Activated CD4-positive, alpha-beta T cell treated with anti-CD3 and anti-CD28 coated beads for 36 hours (primary cell): ENCODE data around the gene COQ8A. TPM values are rescaled to one million over a fixed set of nuclear protein-coding genes. Genes with fewer than 3 reads are reported as not detected.
"Not testable (repeated sequence)": the region's sequence is repeated elsewhere in the genome, so short reads cannot be mapped to it uniquely, and the experiment has no call there.

ENCODE experiments used
- ATAC-seq: fragments of 200-7000 bp; cut with Tn5 transposase; one replicate; pipeline ENCODE4 v1.10.0; 2021; ENCODE audit warnings: mild to moderate bottlenecking, moderate library complexity
- CTCF ChIA-PET: fragments of 350-600 bp; sonication (Branson Sonifier 250); formaldehyde crosslinking; loops from one replicate; lab custom pipeline; 2021; ENCODE audit warnings: antibody characterized with exemption; lab: Charles Lee
- POLR2A ChIA-PET: fragments of 350-600 bp; sonication (Branson Sonifier 250); formaldehyde crosslinking; loops from one replicate; lab custom pipeline; 2021; ENCODE audit warnings: antibody characterized with exemption, inconsistent platforms; lab: Charles Lee
- DNase-seq: peaks from one replicate; pipeline ENCODE4 v3.0.0-alpha.2; 2020
- H3K27ac Mint-ChIP-seq: one replicate; pipeline ENCODE4 v1.8.0; 2021; ENCODE audit warnings: mixed read lengths
- H3K27me3 Mint-ChIP-seq: one replicate; pipeline ENCODE4 v1.8.0; 2021; ENCODE audit warnings: mixed read lengths
- H3K36me3 Mint-ChIP-seq: one replicate; pipeline ENCODE4 v1.8.0; 2021; ENCODE audit warnings: low read depth, mixed read lengths
- H3K4me1 Mint-ChIP-seq: one replicate; pipeline ENCODE4 v1.8.0; 2021; ENCODE audit warnings: mixed read lengths
- H3K4me3 Mint-ChIP-seq: one replicate; pipeline ENCODE4 v1.8.0; 2021; ENCODE audit warnings: mild to moderate bottlenecking, moderate library complexity, mixed read lengths
- H3K9me3 Mint-ChIP-seq: one replicate; pipeline ENCODE4 v1.8.0; 2021; ENCODE audit warnings: low read depth, mixed read lengths
- intact Hi-C, 2 experiments: fragments of 100-400 bp; cut with DNase I in 1 of 2; cut with micrococcal nuclease in 1 of 2; formaldehyde crosslinking; loops; one replicate each; pipeline versions ENCODE4 v1.14.2 to v1.15.1; 2022 to 2024; cut with DNase I, micrococcal nuclease
- total RNA-seq, 2 experiments: library from RNA; stranded (reverse); gene quantifications; one replicate each; pipeline ENCODE4 v1.2.3, GENCODE V29; 2021

Gene COQ8A
- total RNA-seq, 2 experiments from 2014 or later: 21.3 to 26.9 TPM

DNA sequence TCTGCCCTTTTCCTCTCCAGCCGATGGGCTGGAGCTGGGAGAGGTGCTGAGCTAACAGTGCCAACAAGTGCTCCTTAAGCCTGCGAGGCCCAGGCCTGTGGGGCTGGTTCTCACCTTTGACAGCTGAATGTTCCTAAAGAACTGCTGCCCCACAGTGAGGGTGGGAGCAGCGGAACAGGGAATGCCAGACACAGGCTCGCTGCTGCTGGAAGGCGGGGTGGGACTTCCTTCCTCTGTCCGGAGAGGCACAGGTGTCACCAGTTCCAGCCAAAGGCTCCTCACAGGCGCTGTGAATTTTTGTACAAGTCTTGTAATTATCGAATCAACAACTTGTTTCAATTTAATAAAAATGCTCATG, 47.1 kb downstream of the COQ8A start:
- H3K9me3 Mint-ChIP-seq: no peaks in the 10 kb centered on the region
- no peak for ATAC-seq
- no peak overlapping the region for H3K27ac Mint-ChIP-seq
- intact Hi-C loops: no loop called here
- H3K4me1 Mint-ChIP-seq: peaks cover 23% of the 10 kb centered on the region
- no peak overlapping the region for H3K4me3 Mint-ChIP-seq
- DNase-seq: no peak
- no peaks in the 10 kb centered on the region for H3K27me3 Mint-ChIP-seq
- ChIA-PET POLR2A (no interaction called here), CTCF (no interaction called here)
- H3K36me3 Mint-ChIP-seq: peaks cover 18% of the 10 kb centered on the region

DNA sequence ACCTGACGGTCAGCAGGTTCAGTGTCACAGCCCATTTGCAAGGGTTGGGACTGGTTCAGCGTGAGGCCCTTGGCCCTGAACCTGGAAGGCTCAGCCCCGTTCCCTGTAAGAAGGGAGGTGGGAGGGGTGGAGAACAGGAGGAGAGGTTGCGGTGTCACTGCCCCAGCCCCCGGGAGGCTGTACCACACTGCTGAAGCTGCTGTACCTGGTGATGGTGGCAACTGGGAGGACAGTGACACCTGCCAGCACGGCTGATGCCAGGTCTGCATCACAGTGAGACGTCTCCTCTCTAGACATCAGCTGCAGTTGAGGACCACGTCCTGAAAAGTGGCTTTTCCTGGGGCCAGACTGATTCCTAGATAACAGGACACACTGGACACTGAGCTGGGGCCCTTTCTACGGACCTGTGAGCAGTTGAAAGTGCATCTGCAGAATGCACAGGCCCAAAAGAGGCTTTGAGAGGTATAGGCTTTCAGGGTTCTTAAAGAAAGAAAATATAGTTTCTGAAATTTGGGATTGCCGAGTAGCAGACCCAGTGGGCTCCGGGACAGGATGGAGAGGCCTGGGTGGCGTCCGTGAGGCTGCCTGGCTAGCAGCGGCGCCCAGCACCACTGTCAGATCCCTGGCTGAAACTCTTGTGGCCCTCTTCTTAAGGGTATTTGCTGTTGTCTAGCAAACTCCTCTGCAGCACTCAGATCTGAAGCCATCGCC, 47.7 kb downstream of the COQ8A start:
- H3K27ac Mint-ChIP-seq: no peak overlapping the region
- H3K36me3 Mint-ChIP-seq: peaks cover 18% of the 10 kb centered on the region
- H3K4me1 Mint-ChIP-seq: peaks cover 23% of the 10 kb centered on the region
- H3K9me3 Mint-ChIP-seq: no peaks in the 10 kb centered on the region
- intact Hi-C loops: no loop called here
- no peak for ATAC-seq
- POLR2A ChIA-PET: no interaction called here
- H3K27me3 Mint-ChIP-seq: no peaks in the 10 kb centered on the region
- CTCF ChIA-PET: no interaction called here
- no peak for DNase-seq
- H3K4me3 Mint-ChIP-seq: no peak overlapping the region

DNA sequence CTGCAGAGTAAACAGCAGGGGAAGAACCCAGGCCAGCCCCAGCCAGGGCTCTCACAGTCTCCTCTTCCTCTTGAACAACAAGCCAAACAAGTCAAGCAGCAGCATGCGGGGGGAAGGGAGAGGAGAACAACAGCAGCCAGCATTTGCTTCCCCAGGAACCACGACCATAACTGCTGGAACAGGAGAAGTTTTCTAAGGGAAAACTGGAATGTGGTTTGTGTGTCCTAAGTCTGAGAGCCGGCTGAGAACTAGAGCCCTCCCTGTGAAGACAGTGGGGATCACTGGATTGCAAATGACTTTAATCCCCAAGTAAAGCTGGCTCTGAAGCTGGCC, 48.2 kb downstream of the COQ8A start:
- CTCF ChIA-PET: no interaction called here
- Mint-ChIP-seq H3K9me3 (no peaks in the 10 kb centered on the region), H3K27ac (no peak overlapping the region)

DNA sequence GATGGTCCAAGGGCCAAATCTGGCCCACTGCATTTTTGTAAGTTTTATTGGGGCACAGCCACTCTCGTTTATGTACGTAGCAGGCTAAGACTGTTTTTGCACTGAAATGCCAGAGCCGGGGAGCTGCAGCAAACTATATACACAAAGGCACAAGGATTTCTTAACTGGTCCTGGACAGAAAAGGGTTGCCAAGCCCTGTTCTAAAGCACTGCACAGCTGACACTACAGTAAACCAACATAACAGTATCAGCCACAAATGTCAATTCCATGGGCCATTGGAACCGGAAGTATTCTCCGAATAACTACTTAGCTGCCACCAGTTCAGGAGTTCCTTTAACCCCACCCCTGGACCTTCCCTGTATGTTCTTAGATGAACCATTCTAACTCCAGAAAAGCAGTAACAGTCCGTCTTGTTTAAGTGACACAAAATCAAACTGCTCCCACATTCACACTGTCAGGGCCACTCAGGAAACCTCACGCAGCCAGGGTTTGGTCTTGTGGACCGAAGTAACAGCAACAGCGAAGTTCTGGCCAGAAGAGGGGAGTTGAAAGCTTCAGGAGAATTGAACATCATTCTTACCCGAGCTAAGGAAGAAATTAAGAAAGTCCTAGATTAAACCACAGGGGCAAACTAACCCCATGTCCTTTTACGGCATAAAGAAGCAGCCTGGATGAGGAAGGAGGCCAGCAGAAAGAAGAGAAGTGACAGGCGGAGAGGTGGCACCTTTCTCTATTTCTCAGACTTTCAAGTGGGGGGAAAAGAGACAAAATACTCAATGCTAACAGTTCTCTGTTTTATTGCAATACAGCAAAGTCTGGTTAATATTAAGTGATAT, 49.2 kb downstream of the COQ8A start:
- H3K36me3 Mint-ChIP-seq: peaks cover 13% of the 10 kb centered on the region
- H3K4me3 Mint-ChIP-seq: no peak overlapping the region
- POLR2A ChIA-PET: interaction anchor here (0.8 kb wide), 1 partner anchor 10 kb away, joined by 5 read pairs; no protein-coding TSS in a partner anchor
- intact Hi-C loops: no loop called here
- CTCF ChIA-PET: interaction anchor here (1.2 kb wide), 1 partner anchor 14 kb away, joined by 3 read pairs; no protein-coding TSS in a partner anchor
- DNase-seq: no peak
- no peak for ATAC-seq
- H3K9me3 Mint-ChIP-seq: no peaks in the 10 kb centered on the region
- no peaks in the 10 kb centered on the region for H3K27me3 Mint-ChIP-seq
- H3K27ac Mint-ChIP-seq: peak overlapping the region; percentile 83
- H3K4me1 Mint-ChIP-seq: peaks cover 23% of the 10 kb centered on the region

More for the DNA sequence above, 48.2 kb downstream of the COQ8A start:
- H3K4me3 Mint-ChIP-seq: no peak overlapping the region
- DNase-seq (no peak), ATAC-seq (no peak)
- H3K27me3 Mint-ChIP-seq: no peaks in the 10 kb centered on the region
- H3K4me1 Mint-ChIP-seq: peaks cover 23% of the 10 kb centered on the region
- POLR2A ChIA-PET: no interaction called here
- H3K36me3 Mint-ChIP-seq: peaks cover 15% of the 10 kb centered on the region
- intact Hi-C loops: no loop called here

DNA sequence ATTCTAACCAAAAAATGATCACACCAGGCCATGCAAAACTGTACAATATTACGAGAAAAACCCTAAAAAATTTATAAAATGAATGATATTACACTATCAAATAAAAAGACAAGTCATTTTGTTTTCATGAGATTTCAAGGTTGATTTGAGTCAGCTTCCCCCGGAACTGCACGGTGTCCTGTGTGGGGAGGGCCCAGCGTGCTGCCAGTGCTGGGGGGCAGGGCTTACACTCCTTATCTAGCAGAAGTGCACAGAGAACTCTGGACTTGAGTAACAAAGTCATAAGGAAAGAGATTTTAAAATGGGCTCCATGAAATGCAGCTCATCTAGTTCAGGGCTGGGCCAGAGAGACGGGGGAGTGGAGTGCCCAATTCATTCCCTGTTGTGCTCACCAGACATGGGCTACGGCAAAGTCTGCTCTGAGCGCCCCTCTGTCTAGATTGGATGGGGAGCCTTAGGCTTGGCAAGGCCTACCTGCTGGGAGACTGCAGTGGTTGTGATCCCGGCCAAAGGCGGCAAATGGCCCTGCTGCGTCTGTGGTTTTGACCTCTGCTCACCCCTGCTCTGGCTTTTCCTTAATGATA, 50.1 kb downstream of the COQ8A start:
- Mint-ChIP-seq H3K4me3 (no peak overlapping the region), H3K27ac (peak overlapping the region; percentile 83), H3K9me3 (no peaks in the 10 kb centered on the region), H3K4me1 (peaks cover 25% of the 10 kb centered on the region), H3K36me3 (peaks cover 13% of the 10 kb centered on the region), H3K27me3 (no peaks in the 10 kb centered on the region)
- POLR2A ChIA-PET: no interaction called here
- DNase-seq (peak; percentile 85), ATAC-seq (peak; percentile 100)
- intact Hi-C loops: loop anchor here in 1 of 2 experiments (1.0 kb wide), 2 partner anchors 50 to 364 kb away; partner anchors contain the start of gene COQ8A
- CTCF ChIA-PET: interaction anchor here (1.2 kb wide), 1 partner anchor 13 kb away, joined by 3 read pairs; no protein-coding TSS in a partner anchor

DNA sequence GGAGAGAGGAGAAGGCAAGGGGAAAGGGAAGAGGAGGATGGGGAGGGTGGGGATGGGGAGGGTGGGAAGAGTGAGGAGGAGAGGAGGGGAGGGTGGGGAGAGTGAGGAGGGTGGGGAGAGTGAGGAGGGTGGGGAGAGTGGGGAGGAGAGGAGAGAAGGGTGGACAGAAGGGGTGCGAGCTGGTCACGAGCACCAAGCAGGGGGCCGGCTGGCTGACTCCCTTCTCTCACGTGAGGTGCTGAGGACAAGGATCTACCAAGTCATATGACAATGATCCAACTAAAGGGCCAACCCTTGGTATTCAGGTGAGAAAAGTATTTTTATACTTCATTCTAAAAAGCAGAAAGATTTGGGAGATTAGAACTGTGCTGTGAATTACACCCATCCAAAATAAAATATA, 51.8 kb downstream of the COQ8A start:
- no peaks in the 10 kb centered on the region for H3K27me3 Mint-ChIP-seq
- intact Hi-C loops: no loop called here
- peaks cover 31% of the 10 kb centered on the region for H3K4me1 Mint-ChIP-seq
- POLR2A ChIA-PET: interaction anchor here (0.6 kb wide), 1 partner anchor 1440 kb away, joined by 4 read pairs; no protein-coding TSS in a partner anchor
- H3K9me3 Mint-ChIP-seq: no peaks in the 10 kb centered on the region
- DNase-seq (no peak), ATAC-seq (no peak)
- CTCF ChIA-PET: interaction anchor here (0.6 kb wide), 1 partner anchor 175 kb away, joined by 3 read pairs; no protein-coding TSS in a partner anchor
- H3K4me3 Mint-ChIP-seq: no peak overlapping the region
- no peak overlapping the region for H3K27ac Mint-ChIP-seq
- peaks cover 1% of the 10 kb centered on the region for H3K36me3 Mint-ChIP-seq

GRCh38 chr1:226993814-226994585, 53.9 kb downstream of the COQ8A start:
- Mint-ChIP-seq H3K4me1 (peaks cover 26% of the 10 kb centered on the region), H3K9me3 (no peaks in the 10 kb centered on the region), H3K27ac (no peak overlapping the region), H3K36me3 (no peaks in the 10 kb centered on the region), H3K4me3 (no peak overlapping the region), H3K27me3 (no peaks in the 10 kb centered on the region)
- DNase-seq (no peak), ATAC-seq (no peak)
- ChIA-PET POLR2A (no interaction called here), CTCF (no interaction called here)
- intact Hi-C loops: no loop called here

DNA sequence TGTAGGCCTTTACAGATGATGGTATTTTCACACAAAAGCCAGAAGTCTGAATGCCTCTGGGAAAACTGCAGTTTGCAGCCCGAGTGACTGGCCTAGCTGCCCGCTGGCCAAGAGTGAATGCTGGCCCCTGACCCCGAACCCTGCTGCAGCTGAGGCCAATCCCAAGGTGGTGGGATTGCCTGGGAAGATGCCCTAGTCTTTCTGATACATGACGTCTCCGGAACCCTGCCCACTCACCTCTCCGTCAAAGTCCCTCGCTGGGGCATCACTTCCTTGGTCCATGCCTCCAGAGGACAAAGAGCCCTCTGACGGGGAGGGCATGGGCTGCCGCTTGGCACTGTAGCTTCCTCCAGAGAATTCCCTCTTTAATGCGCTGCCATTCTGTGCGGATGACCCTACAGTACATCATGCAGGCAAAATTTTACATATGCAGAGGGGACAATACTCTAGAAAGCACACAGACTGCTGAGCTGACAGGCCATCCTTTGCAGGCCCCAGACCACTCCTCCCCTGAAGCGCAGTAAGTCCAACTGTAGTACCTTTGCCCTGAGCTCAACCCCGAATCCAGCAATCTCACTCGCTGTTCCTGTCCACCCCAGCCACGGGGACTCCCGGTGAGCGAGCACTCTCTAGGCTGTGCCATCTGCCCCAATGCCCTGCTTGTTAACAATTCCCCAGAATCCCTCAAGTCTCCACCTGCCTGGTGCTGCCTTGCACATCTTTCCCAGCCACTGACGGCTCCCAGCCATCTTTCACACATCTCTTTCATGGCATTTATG, 54.7 kb downstream of the COQ8A start:
- no peak for ATAC-seq
- intact Hi-C loops: no loop called here
- peak overlapping the region; percentile 59 for H3K27ac Mint-ChIP-seq
- ChIA-PET CTCF (interaction anchor here (0.6 kb wide), 1 partner anchor 824 kb away, joined by 3 read pairs; no protein-coding TSS in a partner anchor), POLR2A (no interaction called here)
- no peak for DNase-seq
- no peak overlapping the region for H3K4me3 Mint-ChIP-seq
- H3K36me3 Mint-ChIP-seq: no peaks in the 10 kb centered on the region
- no peaks in the 10 kb centered on the region for H3K9me3 Mint-ChIP-seq
- H3K4me1 Mint-ChIP-seq: peaks cover 19% of the 10 kb centered on the region
- no peaks in the 10 kb centered on the region for H3K27me3 Mint-ChIP-seq

- ATAC-seq (peak; percentile 65), DNase-seq (no peak)
- POLR2A ChIA-PET: no interaction called here
- no peak overlapping the region for H3K4me3 Mint-ChIP-seq
- no peaks in the 10 kb centered on the region for H3K27me3 Mint-ChIP-seq
- CTCF ChIA-PET: interaction anchor here (0.6 to 0.7 kb wide), 2 partner anchors 147 to 823 kb away, joined by 3 read pairs; no protein-coding TSS in a partner anchor
- intact Hi-C loops: no loop called here
- H3K27ac Mint-ChIP-seq: peak overlapping the region; percentile 59
- H3K36me3 Mint-ChIP-seq: no peaks in the 10 kb centered on the region
- H3K4me1 Mint-ChIP-seq: peaks cover 10% of the 10 kb centered on the region
- no peaks in the 10 kb centered on the region for H3K9me3 Mint-ChIP-seq
Measured at GRCh38 chr1:226995365-226996332, 55.6 kb downstream of the COQ8A start.

DNA sequence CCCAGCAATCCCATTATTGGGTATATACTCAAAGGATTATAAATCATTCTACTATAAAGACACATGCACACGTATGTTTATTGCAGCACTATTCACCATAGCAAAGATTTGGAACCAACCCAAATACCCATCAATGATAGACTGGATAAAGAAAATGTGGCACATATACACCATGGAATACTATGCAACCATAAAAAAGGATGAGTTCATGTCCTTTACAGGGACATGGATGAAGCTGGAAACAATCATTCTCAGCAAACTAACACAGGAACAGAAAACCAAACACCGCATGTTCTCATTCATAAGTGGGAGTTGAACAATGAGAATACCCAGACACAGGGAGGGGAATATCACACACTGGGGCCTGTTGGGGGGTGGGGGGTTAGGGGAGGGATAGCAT, 59.5 kb downstream of the COQ8A start:
- CTCF ChIA-PET, ATAC-seq, DNase-seq, H3K4me3 Mint-ChIP-seq, H3K36me3 Mint-ChIP-seq, H3K27me3 Mint-ChIP-seq, POLR2A ChIA-PET, H3K27ac Mint-ChIP-seq, H3K9me3 Mint-ChIP-seq, H3K4me1 Mint-ChIP-seq, intact Hi-C loops: not testable (repeated sequence)
